Kidney (tissue), 14 donors: Measurements from ENCODE around the gene TCF19. TPM values are rescaled to one million over a fixed set of nuclear protein-coding genes. Genes with fewer than 3 reads are reported as not detected.
A peak's percentile ranks its signal among the peaks of the same experiment; 100 is the strongest.
"Not testable (repeated sequence)": the region's sequence is repeated elsewhere in the genome, so short reads cannot be mapped to it uniquely, and the experiment has no call there.

ENCODE experiments used
- DNase-seq, 5 donors: peaks; one replicate each; pipeline ENCODE4 v3.0.0-alpha.2; 2013 to 2020
- FAIRE-seq: peaks from 2 replicates; lab custom pipeline; 2012; peaks lifted over from hg19 to GRCh38; lab: Jason Lieb, UNC
- H3K27ac ChIP-seq, 2 donors: one replicate each; pipeline ENCODE4 v1.7.0; 2013; ENCODE audit warnings: low read depth in 2 of 2, low read length in 2 of 2, inconsistent platforms in 1 of 2
- H3K27me3 ChIP-seq: one replicate; pipeline ENCODE4 v1.7.1; 2013; ENCODE audit warnings: low read length, inconsistent platforms; ENCODE audit not compliant: control insufficient read depth, insufficient read depth
- H3K36me3 ChIP-seq, 3 donors: one replicate each; pipeline versions ENCODE4 v1.7.0 to v1.7.1; 2013; ENCODE audit warnings: low read length in 3 of 3, control low read depth in 1 of 3, inconsistent platforms in 1 of 3; ENCODE audit not compliant: insufficient read depth in 3 of 3, control insufficient read depth in 2 of 3
- H3K4me1 ChIP-seq, 3 donors: one replicate each; pipeline versions ENCODE4 v1.7.0 to v1.7.1; 2013; ENCODE audit warnings: low read length in 3 of 3, inconsistent platforms in 1 of 3, low read depth in 1 of 3; ENCODE audit not compliant: control insufficient read depth in 2 of 3, insufficient read depth in 2 of 3
- H3K4me3 ChIP-seq, 3 donors: one replicate each; pipeline versions ENCODE4 v1.7.0 to v1.8.1; 2013; ENCODE audit warnings: low read length in 3 of 3, control low read depth in 1 of 3, inconsistent platforms in 1 of 3
- H3K9ac ChIP-seq, 3 donors: one replicate each; pipeline versions ENCODE4 v1.7.0 to v1.7.1; 2013; ENCODE audit warnings: low read length in 3 of 3, control low read depth in 1 of 3, inconsistent platforms in 1 of 3
- H3K9me3 ChIP-seq, 3 donors: one replicate each; pipeline versions ENCODE4 v1.7.0 to v1.7.1; 2013; ENCODE audit warnings: low read length in 3 of 3, control low read depth in 1 of 3, inconsistent platforms in 1 of 3; ENCODE audit not compliant: control insufficient read depth in 2 of 3, insufficient read depth in 1 of 3
- CTCF ChIP-seq: IDR thresholded peaks from 3 replicates; pipeline ENCODE4 v1.5.1; 2012; ENCODE audit warnings: mild to moderate bottlenecking, moderate library complexity, borderline replicate concordance; ENCODE audit not compliant: insufficient read depth; ENCODE audit errors: extremely low read depth
- intact Hi-C: fragments of 100-400 bp; cut with DNase I; formaldehyde crosslinking; loops from one replicate; pipeline ENCODE4 v1.11.1; 2022
- polyA plus RNA-seq: library from polyadenylated mRNA; stranded (reverse); fragments of 350-450 nt; fragmentation: Illumina TruSeq; extraction: RNeasy Lipid Tissue Mini Kit (QIAGEN cat#74804); gene quantifications from one replicate; pipeline ENCODE4 v1.2.3, GENCODE V29; 2014; ENCODE audit warnings: low read depth, low replicate concordance; ENCODE audit not compliant: insufficient read depth
- total RNA-seq: library from RNA; stranded (reverse); fragmentation: NEBNext Ultra II Directional; extraction: Animal tissue kit (Norgen Biotek cat#: 25700); gene quantifications from one replicate; pipeline ENCODE4 v1.2.1, GENCODE V29; 2021
- donor health status: control.
- donor health status: control.
- donor health status: control.
- donor health status: control.
- donor health status: control.
- donor health status: DM: yes; HTN: yes; CAD: no.
- donor health status: Normal renal cell carcinoma (clear cell type).

Gene TCF19
- total and polyA plus RNA-seq, 2 donors from 2014 or later, result 5.1 to 7.1 TPM

DNA sequence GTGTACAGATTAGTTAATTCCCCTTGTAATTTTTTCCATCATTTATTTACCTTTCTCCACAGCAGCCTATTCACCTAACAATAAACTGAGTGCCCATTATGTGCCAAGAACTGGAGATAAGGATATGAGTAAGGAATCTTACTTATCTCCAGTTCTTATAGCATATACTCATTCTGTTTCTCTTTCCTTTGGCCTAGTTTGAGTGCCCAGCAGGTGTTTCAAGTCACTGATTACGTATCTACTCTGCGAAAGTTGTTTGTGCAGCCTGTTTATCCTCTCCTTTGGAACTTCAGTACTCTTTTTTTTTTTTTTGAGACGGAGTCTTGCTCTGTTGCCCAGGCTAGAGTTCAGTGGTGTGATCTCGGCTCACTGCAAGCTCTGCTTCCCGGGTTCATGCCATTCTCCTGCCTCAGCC lies 29.4 kb downstream of the TCF19 start:
- no peaks in the 10 kb centered on the region for H3K27me3 ChIP-seq
- H3K4me3 ChIP-seq, result no peak overlapping the region
- H3K4me1 ChIP-seq, result peaks cover 0 to 3% (median 2%) of the 10 kb centered on the region in 3 donors
- H3K36me3 ChIP-seq, result no peaks in the 10 kb centered on the region
- peak overlapping the region in 1 of 3 donors; percentile 40 for H3K9ac ChIP-seq
- TF ChIP-seq CTCF, result no peak
- H3K27ac ChIP-seq, result peak overlapping the region; percentile 74 to 87
- H3K9me3 ChIP-seq, result no peaks in the 10 kb centered on the region
- intact Hi-C loops, result no loop called here
- DNase-seq (no peak), FAIRE-seq (no peak)

- DNase-seq, H3K9ac ChIP-seq, H3K9me3 ChIP-seq, intact Hi-C loops, FAIRE-seq, H3K27me3 ChIP-seq, H3K4me3 ChIP-seq, H3K4me1 ChIP-seq, H3K36me3 ChIP-seq, H3K27ac ChIP-seq: not testable (repeated sequence)
Measured at GRCh38 chr6:31189223-31189622, 30.8 kb downstream of the TCF19 start.

DNA sequence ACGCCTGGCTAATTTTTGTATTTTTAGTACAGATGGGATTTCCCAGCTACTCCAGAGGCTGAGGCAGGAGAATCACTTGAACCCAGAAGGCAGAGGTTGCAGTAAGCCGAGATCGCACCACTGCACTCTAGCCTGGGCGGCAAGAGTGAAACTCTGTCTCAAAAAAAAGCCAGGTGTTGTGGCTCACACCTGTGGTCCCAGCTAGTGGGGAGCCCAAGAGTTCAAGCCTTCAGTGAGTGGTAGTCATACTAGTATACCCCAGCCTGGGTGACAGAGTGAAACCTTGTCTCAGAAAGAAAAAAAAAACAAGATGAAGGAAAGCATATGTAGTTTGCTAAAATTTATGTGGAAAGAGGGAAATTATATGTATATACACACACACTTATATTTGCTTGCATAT lies 32.1 kb downstream of the TCF19 start:
- no peak for DNase-seq
- Histone ChIP-seq H3K9me3 (no peaks in the 10 kb centered on the region), H3K9ac (no peak overlapping the region), H3K36me3 (no peaks in the 10 kb centered on the region), H3K27me3 (no peaks in the 10 kb centered on the region), H3K4me3 (no peak overlapping the region), H3K27ac (no peak overlapping the region), H3K4me1 (peaks cover 0 to 3% (median 2%) of the 10 kb centered on the region in 3 donors)
- FAIRE-seq, result no peak
- no peak for TF ChIP-seq CTCF
- intact Hi-C loops, result loop anchor here (5.0 kb wide), 1 partner anchor 53 kb away; the partner anchor contains the start of gene PSORS1C2

- not testable (repeated sequence) for H3K4me1 ChIP-seq, H3K9ac ChIP-seq, H3K27ac ChIP-seq, H3K27me3 ChIP-seq, H3K4me3 ChIP-seq, FAIRE-seq, H3K36me3 ChIP-seq, H3K9me3 ChIP-seq
- TF ChIP-seq CTCF, result peak; percentile 86
- intact Hi-C loops, result loop anchor here (5.0 kb wide), 1 partner anchor 55 kb away; the partner anchor contains the start of gene PSORS1C2
- peak in 4 of 5 donors; percentile 73 to 82 (median 77) for DNase-seq
Measured at GRCh38 chr6:31192431-31193105, 34.2 kb downstream of the TCF19 start.
